ENCODE measurements around the gene FAM20A.

Gene FAM20A

GRCh38 chr17:68539548-68540467, 61.4 kb downstream of the FAM20A start:
- Histone ChIP-seq H2AFZ (ENCODE audit: low read length) (no peak overlapping the region), H4K20me1 (ENCODE audit: insufficient read depth, low read length) (no peaks in the 10 kb centered on the region), H3K9me3 (ENCODE audit: low read length) (no peaks in the 10 kb centered on the region), H3K27me3 (ENCODE audit: insufficient read depth, low read length) (no peaks in the 10 kb centered on the region), H3K4me2 (ENCODE audit: low read length) (peak overlapping the region; percentile 2; the same call in 1 of the 2 replicates), H3K4me1 (ENCODE audit: insufficient read depth, low read length, severe bottlenecking) (peaks cover 14% of the 10 kb centered on the region), H3K9ac (ENCODE audit: low read length) (no peak overlapping the region), H3K4me3 (ENCODE audit: low read depth, low read length, poor library complexity, severe bottlenecking) (no peak overlapping the region), H3K36me3 (ENCODE audit: insufficient read depth, low read length) (peaks cover 39% of the 10 kb centered on the region; the same call in 1 of the 2 replicates), H3K9me2 (ENCODE audit: low read depth, low read length) (no peaks in the 10 kb centered on the region), H3F3A (ENCODE audit: insufficient read depth, low read length) (no peaks in the 10 kb centered on the region), H3K79me2 (ENCODE audit: insufficient read depth, low read length) (no peaks in the 10 kb centered on the region), H3K27ac (ENCODE audit: low read depth, low read length, poor library complexity, severe bottlenecking) (peak overlapping the region; percentile 14)
- TF ChIP-seq EZH2 (IDR thresholded peaks at IDR 0.05; ENCODE audit: borderline replicate concordance, low read length) (no peak), CTCF (IDR thresholded peaks at IDR 0.05; ENCODE audit: low read length) (peak; percentile 77)

GRCh38 chr17:68535922-68536321, 65.2 kb downstream of the FAM20A start:
- Histone ChIP-seq H2AFZ (ENCODE audit: low read length) (no peak overlapping the region), H3K9me3 (ENCODE audit: low read length) (no peaks in the 10 kb centered on the region), H3K9me2 (ENCODE audit: low read depth, low read length) (no peaks in the 10 kb centered on the region), H3K36me3 (ENCODE audit: insufficient read depth, low read length) (peaks cover 73% of the 10 kb centered on the region), H3K27ac (ENCODE audit: low read depth, low read length, poor library complexity, severe bottlenecking) (no peak overlapping the region), H3K4me2 (ENCODE audit: low read length) (no peak overlapping the region), H3K4me1 (ENCODE audit: insufficient read depth, low read length, severe bottlenecking) (peaks cover 14% of the 10 kb centered on the region), H4K20me1 (ENCODE audit: insufficient read depth, low read length) (no peaks in the 10 kb centered on the region), H3K4me3 (ENCODE audit: low read depth, low read length, poor library complexity, severe bottlenecking) (no peak overlapping the region), H3F3A (ENCODE audit: insufficient read depth, low read length) (0 out of 2 replicates have a peak, but pooled peaks cover 3% of the 10 kb centered on the region), H3K27me3 (ENCODE audit: insufficient read depth, low read length) (no peaks in the 10 kb centered on the region), H3K79me2 (ENCODE audit: insufficient read depth, low read length) (no peaks in the 10 kb centered on the region), H3K9ac (ENCODE audit: low read length) (no peak overlapping the region)
- TF ChIP-seq CTCF (IDR thresholded peaks at IDR 0.05; ENCODE audit: low read length) (no peak), EZH2 (IDR thresholded peaks at IDR 0.05; ENCODE audit: borderline replicate concordance, low read length) (no peak)

- Histone ChIP-seq H3K4me3 (ENCODE audit: low read depth, low read length, poor library complexity, severe bottlenecking) (no peak overlapping the region), H3K27ac (ENCODE audit: low read depth, low read length, poor library complexity, severe bottlenecking) (no peak overlapping the region), H3K36me3 (ENCODE audit: insufficient read depth, low read length) (peaks cover 83% of the 10 kb centered on the region), H3K4me2 (ENCODE audit: low read length) (no peak overlapping the region), H3K9me3 (ENCODE audit: low read length) (no peaks in the 10 kb centered on the region), H4K20me1 (ENCODE audit: insufficient read depth, low read length) (no peaks in the 10 kb centered on the region), H3K9ac (ENCODE audit: low read length) (no peak overlapping the region), H3K27me3 (ENCODE audit: insufficient read depth, low read length) (no peaks in the 10 kb centered on the region), H2AFZ (ENCODE audit: low read length) (no peak overlapping the region), H3K79me2 (ENCODE audit: insufficient read depth, low read length) (no peaks in the 10 kb centered on the region), H3K9me2 (ENCODE audit: low read depth, low read length) (no peaks in the 10 kb centered on the region), H3F3A (ENCODE audit: insufficient read depth, low read length) (0 out of 2 replicates have a peak, but pooled peaks cover 3% of the 10 kb centered on the region), H3K4me1 (ENCODE audit: insufficient read depth, low read length, severe bottlenecking) (peaks cover 8% of the 10 kb centered on the region)
- no peak for TF ChIP-seq EZH2 (IDR thresholded peaks at IDR 0.05; ENCODE audit: borderline replicate concordance, low read length)
- no peak for TF ChIP-seq CTCF (IDR thresholded peaks at IDR 0.05; ENCODE audit: low read length)
Measured at GRCh38 chr17:68534695-68535088, 66.5 kb downstream of the FAM20A start.

All from OCI-LY1 (cell line).